Right hindlimb (tissue), 1 donor: Measurements from ENCODE around the gene SPCS3.
"Not testable (repeated sequence)": the region's sequence is repeated elsewhere in the genome, so short reads cannot be mapped to it uniquely, and the experiment has no call there.

Experiments used
- DNase-seq: peaks from one replicate; pipeline ENCODE4 v3.0.0-alpha.2; 2018

SPCS3 gene

DNA sequence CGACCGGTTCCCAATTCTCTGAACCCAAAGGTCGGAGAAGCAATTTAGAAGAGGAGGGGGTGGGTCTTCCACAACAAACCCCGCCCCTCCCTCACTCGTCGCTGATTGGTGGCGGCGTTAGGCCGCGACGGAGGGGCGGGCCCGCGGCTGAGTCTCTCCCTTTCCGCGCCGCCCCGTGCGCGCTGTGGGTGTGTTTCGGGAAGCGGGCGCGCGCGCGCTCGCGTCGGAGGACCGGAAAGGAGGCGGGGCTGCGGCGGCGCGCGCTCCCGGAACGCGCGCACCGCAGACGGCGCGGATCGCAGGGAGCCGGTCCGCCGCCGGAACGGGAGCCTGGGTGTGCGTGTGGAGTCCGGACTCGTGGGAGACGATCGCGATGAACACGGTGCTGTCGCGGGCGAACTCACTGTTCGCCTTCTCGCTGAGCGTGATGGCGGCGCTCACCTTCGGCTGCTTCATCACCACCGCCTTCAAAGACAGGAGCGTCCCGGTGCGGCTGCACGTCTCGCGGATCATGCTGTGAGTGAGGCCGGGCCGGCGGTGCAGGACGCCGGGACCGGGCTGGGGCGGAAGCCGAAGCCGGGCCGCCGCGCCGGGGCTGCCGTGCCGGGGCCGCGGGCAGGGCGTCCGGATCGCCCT, at the start of gene SPCS3:
Gene SPCS3 (plus strand): TSS at position 263 of the 636 bp plus-strand sequence. CDS start 111 bp downstream, at position 374.
- DNase-seq: peak; percentile 97

DNA sequence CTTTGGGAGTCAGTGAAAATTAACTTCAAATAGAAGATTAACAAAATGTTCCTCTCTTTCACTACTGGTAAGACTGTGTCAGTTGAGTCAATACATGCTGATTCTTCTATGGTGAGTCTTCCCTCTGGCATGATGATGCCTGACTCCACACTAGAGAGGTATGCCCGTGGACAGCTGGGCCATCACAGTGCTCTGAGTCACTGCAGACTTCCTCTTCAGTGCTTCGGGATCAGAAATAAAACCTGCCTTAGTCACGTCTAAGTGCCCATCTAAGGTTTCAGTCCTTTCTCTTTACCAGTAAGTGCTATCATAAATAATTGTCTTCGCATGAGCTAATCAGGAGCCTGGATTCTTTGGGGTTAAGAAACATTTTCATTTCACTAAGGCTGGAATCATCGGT, 49.1 kb upstream of the SPCS3 start:
- peak; percentile 24 for DNase-seq

DNA sequence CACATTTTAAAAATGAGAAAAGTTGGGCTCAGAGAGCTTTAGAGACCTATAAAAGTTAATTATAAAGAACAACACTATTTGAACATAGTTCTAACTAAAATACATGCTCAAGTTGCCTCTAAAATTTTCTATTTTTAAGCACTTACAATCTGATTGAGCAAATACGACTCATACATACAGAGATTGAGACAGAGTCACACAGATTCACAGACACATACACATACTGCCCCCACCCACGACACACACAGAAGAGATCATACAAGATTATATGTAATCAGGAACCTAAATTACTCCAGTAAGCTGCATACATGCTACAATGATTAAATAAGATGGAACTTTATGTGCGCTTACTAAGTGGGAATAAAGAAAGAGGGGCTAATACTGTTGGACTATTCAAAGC, 48.0 kb upstream of the SPCS3 start:
- no peak for DNase-seq

DNA sequence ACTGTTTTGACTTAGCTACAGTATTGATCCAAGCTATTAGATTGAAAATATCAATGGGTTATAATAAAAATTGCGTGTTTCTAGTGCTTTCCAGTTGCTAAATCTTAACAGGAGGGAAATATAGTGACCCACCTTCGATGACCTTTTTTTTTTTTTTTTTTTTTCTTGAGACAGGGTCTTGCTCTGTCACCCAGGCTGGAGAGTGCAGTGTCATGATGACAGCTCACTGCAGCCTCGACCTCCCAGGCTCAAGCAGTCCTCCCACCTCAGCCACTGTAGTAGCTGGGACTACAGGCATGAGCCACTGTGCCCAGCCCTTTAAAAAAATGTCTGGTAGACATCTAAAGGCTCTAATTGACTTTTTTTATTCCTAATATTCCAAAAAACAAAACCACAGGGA, 47.0 kb upstream of the SPCS3 start:
- DNase-seq: no peak

DNA sequence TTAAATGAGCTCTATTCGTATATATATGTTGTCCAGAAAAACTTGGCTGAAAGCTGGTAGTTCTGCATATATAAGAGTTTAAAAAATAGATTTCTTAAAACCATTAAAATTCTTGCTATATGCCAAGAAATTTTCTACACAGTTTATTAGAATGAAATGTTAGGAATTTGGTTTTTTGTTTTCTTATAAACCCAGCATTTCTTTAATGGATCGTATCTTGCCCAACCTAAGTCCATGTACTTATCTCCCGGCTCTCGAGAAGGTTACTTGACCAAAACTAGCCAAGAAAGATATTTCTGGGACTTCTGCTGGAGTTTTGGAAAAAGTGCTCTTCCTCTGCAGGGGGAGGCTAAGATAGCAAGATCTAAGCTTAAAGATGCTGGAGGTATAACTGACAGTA, 46.0 kb upstream of the SPCS3 start:
- no peak for DNase-seq

DNA sequence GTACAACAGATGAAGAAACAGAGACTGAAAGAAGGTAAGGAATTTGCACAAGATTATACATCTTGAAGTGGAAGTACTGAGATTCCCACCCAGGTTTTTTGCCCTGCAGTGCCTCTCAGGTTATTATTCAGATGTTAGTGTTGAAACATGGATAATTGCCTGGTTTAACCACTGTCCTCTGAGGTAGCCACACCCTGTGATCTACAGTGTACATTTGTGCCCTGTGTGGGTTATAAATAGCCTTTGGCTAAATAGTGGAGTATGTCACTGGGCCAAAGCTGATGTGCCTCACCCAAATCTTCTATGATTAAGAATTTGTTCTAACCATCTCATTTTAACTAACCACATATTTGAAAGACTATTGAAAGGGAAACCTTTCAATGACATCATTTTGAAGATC, 45.3 kb upstream of the SPCS3 start:
- DNase-seq: no peak

DNA sequence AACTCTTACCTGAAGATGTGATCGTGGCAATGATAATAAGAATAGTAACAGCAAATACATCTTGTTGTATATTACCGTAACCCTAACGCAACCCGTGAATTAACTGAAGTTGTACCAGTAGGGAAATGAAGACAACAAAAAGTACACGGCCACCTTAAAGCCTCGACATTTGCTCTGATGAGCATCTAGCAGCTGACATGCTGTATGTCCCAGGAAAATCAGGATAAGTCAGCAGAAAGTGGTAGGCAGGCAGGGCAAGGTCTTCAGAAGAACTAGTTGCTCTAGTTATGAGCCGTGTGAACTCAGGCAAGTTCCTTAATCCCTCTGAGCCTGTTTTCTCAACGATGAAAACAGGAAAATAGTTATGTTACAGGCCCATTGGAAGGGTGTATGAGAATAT, 43.1 kb upstream of the SPCS3 start:
- DNase-seq: no peak

DNA sequence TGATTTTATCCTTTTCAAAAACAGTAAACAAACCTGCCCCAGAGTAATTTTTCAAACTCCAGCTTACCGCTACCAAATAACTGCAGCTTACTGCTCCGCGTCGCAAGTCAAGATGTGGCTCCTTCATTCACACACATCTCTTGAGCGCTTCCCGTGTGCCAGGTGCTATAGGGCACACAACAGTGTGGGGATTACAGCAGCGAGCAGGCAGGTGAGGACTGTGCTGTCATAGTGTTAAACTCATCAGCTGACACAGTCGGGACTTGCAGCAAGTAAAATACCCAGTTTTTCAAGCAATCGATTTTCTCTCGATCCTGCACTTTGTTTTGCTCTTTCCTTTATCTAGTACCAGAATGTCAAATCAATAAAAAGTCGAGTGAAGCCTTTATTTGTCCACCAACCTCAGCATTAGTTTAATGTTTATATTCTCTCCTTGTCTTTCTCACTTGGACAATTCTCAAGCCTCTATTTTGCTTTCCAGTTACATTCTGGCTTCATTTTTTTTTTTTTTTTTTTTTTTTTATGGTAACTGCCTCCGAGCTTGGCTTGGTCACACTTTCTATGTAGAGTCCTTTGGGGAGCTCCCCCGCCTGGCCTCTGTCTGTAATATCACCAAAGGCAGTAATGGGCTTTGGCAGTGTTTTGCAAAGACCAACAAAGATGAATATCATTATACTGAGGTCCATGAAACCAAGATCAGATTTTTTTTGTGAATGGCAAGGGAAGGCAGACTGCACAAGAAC, 42.4 kb upstream of the SPCS3 start:
- DNase-seq: peak; percentile 26

DNA sequence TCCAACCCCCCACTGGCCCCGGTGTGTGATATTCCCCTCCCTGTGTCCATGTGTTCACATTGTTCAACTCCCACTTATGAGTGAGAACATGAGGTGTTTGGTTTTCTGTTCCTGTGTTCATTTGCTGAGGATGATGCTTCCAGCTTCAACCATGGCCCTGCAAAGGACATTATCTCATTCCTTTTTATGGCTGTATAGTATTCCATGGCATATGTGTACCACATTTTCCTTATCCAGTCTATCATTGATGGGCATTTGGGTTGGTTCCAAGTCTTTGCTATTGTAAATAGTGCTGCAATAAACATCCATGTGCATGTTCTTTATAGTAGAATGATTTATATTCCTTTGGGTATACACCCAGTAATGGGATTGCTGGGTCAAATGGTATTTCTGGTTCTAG, 40.2 kb upstream of the SPCS3 start:
- DNase-seq: not testable (repeated sequence)

DNA sequence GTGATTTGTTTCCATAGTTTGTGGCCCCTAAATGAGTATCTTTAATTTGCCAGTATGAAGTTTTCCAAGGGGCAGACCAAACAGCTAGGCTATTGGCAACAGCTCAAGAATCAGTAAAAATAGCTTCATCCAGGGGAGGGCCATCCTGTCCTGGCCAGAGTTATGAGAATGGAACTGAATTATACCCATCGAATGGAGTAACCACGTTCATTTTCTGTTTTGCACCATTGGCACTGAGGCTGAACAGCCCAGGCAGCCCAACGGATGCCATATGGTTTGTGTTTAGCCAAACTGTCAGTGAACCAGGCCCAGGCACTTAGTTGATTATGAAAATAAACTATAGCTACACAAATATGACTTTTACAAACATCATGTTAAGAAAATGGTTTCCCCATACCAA, 33.0 kb upstream of the SPCS3 start:
- DNase-seq: no peak

DNA sequence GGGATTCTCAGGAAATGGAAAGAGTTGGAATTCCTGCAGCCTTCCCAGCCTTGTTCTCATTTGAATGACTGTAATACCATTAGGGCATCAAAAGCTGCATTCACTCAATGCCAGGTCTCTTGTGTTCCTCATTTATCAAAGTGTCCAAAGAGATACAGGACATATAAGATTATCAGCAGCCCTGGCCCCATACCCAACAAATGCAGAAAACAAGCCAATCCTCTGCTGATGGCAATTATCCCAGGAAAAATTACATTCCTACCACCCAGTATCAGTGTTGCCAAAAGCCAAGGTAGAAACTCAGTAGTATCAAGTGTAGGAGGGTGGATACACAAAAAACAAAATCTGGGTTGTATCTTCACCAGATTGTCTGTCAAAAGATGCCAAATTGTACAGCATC, 32.2 kb upstream of the SPCS3 start:
- no peak for DNase-seq

DNA sequence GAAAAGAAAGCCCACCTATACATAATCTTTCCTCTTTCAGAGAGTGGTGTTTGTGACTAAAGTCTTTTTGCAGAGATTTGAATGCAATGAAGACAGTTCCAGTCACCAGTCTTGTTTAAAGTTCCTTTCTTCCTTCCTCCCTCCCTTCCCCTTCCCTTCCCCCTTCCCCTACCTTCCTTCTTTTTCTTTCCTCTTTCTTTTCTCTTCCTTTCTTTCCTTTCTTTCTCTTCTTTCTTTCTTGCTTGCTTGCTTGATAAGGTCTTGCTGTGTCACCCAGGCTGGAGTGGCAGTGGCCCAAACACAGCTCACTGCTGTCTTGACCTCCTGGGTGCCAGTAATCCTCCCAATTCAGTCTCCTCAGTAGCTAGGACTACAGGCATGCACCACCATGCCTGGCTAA, 31.7 kb upstream of the SPCS3 start:
- DNase-seq: no peak

DNA sequence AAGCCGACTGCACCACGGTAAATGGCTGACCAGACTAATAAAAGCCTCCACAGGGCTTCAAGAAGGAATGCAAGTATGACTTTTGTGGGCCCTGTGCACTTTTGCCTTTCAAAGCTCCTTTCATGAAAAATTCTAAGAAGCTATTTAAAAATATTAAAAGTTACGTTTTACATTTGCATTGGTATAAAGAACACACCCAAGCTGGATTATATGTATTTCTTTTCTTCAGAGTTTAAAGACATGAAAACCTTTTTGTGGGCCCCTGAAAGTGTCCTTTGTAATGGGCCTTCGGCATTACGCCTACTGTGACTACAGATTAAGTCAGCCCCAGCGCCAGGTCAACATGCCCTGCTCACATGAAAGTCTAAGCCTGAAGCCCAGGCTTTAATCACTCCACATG, 30.2 kb upstream of the SPCS3 start:
- no peak for DNase-seq

DNA sequence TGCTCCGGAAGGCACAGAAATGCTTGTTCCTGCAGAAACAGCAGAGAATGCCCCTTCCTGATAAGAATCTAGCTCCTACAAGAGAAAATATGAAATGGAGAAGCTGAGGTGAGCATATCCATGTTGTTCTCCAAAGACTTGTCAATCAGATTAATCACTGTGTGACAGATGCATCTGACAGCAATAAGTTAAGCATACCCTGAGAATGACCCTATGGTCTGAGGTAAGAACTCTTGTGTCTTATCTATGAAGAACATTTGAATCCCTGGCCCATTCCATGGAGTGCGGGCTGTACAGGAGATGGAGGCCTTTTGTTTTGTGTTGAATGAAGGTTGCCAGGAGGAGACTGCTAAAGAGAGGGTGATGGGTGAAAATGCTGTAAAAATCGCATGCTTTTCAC, 29.2 kb upstream of the SPCS3 start:
- no peak for DNase-seq

DNA sequence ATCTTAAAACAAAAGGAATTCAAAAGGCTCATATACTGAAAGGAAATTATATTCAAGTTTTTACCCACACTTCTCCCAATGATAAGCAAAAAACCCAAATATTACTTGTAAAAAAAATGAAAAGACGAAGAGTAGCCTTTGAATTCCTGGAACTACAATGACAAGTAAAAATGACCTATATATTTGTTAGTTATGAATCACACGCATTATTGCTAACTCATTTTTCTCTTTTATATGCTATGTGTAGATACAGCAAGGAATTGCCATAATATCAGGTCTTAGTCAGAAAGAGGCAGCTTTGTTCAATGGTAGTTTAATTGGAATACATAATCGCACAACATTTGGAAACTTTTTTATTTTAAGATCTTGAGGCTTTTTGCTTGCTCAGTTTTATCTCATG, 28.0 kb upstream of the SPCS3 start:
- DNase-seq: no peak

DNA sequence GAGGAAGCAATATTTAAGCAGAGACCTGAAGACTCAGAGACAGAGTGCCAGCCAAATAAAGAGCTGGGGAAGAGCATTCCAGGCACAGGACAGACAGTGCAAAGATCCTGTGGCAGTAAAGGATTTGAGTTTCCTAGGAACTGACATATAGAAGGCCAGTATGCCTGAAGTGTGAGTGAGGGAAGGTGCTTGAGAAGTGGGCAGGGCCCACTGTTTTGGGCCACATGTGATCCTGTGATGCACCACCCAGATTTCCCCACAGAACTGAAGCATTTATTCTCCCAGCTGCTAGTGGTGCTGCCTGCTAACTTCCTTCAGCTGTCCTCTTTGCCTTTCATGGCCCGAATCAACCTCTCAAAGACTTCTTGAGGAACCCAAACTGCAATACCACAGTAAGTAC, 26.8 kb upstream of the SPCS3 start:
- DNase-seq: no peak

DNA sequence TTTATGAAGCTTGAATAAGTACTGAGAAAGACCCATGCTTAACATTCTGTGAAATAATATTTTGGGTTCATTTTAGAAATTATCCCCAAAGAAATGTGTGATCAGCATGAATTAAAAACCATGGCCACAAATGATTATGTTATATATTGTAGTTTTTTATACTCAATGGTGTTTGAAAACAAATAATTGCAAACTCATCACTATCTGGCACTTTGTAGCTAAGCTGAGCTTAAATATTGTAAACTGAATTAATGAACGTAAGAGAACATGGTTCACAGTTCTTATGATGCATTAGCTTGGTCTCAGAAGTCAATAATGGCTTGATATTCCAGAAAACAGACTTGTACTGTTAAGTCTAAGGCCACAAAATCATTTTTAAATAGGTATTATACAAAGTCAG, 26.1 kb upstream of the SPCS3 start:
- DNase-seq: no peak

DNA sequence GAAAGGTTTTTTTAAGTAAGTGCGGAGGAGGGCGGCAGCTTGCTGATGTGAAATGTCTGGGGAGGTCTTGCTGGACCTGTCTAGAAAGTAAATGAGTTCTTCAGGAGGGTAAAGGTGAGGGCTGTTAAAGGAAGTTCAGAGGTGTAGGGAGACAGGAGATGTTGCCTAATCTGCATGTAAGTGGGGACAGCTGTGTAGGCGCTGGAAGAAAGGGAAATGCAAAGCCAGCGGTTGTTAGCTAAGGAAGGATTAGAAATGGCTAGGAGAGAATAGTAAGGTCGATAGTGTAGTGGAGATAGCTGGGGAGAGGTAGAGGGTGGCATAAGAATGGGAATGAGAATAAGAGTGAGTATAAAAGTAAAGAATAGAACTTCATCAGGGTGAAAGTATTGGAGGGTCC, 23.9 kb upstream of the SPCS3 start:
- not testable (repeated sequence) for DNase-seq

DNA sequence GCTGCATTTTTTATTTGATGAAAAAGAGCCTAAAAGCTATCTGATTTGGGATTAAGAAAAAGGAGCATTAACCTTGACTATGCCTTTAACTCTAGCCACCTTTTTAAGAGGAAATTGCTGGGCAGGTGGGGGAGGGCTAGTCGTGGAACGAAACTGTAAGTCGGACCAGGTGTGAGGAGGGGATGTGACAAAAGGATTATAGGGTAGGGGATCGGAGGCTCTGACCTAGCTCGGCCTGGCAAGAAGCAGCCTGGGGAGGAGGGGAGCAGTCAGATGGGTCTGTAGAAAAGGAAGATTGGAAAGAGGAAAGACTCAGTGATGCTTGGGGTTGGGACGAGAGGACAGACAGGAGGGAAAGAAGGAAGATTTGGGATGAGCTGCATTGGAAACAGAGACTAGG, 21.1 kb upstream of the SPCS3 start:
- DNase-seq: no peak

DNA sequence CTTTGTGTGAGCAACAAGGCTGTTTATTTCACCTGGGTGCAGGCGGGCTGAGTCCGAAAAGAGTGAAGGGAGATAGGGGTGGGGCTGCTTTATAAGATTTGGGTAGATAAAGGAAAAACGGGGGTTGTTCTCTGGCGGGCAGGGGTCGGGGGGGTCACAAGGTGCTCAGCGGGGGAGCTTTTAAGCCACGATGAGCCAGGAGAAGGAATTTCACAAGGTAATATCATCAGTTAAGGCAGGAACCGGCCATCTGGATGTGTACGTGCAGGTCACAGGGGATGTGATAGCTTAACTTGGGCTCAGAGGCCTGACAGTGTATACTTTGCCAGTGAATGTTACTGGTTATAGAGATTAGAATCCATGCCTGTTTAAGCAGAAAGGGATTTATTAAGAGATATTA, 19.7 kb upstream of the SPCS3 start:
- DNase-seq: no peak

DNA sequence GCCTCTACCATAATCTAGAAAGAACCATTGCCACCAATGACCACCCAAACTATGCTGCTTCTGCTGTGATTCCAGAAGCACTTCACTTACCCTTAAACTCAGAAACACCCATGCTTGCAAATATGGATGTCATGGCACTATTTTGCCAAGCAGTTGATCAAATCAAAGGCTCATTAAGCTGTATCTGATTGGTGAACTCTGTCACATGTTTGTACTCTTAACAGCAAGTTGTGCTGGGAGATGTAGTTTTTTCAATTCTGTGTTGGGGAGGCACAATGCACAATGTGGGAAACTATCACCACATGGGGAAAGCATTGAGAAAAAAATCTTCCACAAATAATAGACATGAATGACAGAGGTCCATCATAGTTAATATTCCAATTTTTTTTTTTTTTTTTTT, 19.2 kb upstream of the SPCS3 start:
- DNase-seq: no peak

DNA sequence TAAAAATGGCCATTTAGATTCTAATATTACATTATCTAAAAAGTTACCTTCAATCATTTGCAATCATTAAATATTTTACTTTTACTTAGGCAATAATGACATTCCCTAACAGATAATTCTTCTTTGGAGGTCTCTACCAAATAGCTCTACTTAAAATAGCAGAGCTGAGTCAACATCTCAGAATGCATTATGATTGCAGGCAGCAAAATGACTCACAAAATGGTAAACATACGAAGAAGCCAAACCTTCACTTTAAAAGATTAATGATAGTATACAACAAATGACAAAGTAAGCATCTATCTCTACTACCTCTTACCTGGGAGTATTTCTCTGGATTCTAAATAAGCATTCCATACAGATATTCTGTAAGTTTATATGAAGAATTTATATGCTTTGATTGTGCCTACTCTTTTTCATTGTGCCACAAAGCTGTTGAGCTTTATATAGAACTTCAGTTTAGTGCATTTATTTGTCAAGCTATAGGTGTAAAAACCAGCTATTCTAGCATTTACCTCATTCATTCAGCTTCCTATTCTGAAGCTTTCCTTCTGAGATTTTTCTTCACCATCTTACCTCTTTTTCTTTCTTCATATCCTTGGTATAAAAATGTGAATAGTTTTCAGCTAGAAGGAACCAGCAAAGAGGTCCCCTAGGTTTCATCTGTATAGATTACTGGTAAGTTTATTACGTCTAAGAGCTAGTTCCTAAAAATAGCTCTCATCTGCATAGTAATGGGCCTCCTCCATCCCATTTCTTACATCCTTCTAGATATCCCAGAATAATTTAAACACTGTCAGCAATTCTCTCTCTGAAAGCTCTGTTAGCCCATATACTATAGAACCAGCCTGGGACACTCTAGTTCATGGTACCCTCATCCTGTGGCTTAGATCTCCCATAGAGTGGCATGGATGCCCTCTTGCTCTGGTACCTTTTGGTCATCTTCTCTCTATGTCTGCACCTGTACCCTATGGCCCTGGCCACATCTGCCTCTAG, 17.2 kb upstream of the SPCS3 start:
- DNase-seq: no peak

DNA sequence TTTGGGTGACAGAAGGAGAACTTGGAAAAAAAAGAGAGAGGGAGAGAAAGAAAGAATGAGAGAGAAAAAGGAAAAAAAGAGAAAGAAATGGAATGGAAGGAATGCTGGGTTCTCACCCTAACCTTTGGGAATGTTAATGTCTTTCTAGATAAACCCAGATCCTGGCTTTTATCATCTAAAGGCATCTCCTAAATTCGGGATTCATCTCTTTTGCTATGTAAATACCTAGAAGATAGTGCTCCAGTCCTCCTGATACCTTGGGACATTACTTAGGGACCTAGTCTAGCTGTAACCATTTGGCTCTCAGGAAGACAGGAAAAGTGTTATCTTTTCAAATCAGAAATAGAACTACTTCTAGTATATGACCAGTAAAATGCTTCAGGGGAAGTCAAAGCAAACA, 15.8 kb upstream of the SPCS3 start:
- DNase-seq: no peak
